BJ (cell line): Measurements from ENCODE around the gene DLX3. TPM values are rescaled to one million over a fixed set of nuclear protein-coding genes. Genes with fewer than 3 reads are reported as not detected.

ENCODE experiments used
- CTCF ChIA-PET: fragments of 350-600 bp; formaldehyde crosslinking; extraction: SDS; loops from one replicate; lab custom pipeline; 2021; ENCODE audit warnings: antibody characterized with exemption, inconsistent platforms; lab: Yijun Ruan, JAX
- POLR2A ChIA-PET: fragments of 300-600 bp; sonication (Branson Sonifier 250); formaldehyde crosslinking; extraction: SDS; loops from one replicate; lab custom pipeline; 2021; ENCODE audit warnings: antibody characterized with exemption; lab: Charles Lee
- DNase-seq: peaks from one replicate; pipeline ENCODE4 v3.0.0-alpha.2; 2011; ENCODE audit warnings: low read depth
- H3K27me3 ChIP-seq: 2 replicates; pipeline ENCODE4 v1.6.0; 2011; ENCODE audit warnings: low read length; ENCODE audit not compliant: control insufficient read depth, insufficient read depth
- H3K36me3 ChIP-seq: 2 replicates; pipeline ENCODE4 v1.5.1; 2011; ENCODE audit warnings: low read length; ENCODE audit not compliant: control insufficient read depth, insufficient read depth
- H3K4me3 ChIP-seq: 2 replicates; pipeline ENCODE4 v1.5.1; 2011; ENCODE audit warnings: low read depth, mild to moderate bottlenecking, control low read depth, low read length
- polyA plus RNA-seq: library from polyadenylated mRNA; depleted of rRNA; stranded (reverse); fragments of >200 nt; gene quantifications from 2 replicates; pipeline ENCODE4 v1.2.3, GENCODE V29; 2011
- TF ChIP-seq, protein P1 (sequence below): IDR thresholded peaks from 2 replicates; pipeline ENCODE4 v1.5.1; 2011; ENCODE audit warnings: low read depth, mild to moderate bottlenecking, control low read depth, inconsistent platforms, low read length, moderate library complexity; ENCODE audit not compliant: insufficient read depth

Gene DLX3
- polyA plus RNA-seq, 1 experiment: 0.06 TPM

DNA sequence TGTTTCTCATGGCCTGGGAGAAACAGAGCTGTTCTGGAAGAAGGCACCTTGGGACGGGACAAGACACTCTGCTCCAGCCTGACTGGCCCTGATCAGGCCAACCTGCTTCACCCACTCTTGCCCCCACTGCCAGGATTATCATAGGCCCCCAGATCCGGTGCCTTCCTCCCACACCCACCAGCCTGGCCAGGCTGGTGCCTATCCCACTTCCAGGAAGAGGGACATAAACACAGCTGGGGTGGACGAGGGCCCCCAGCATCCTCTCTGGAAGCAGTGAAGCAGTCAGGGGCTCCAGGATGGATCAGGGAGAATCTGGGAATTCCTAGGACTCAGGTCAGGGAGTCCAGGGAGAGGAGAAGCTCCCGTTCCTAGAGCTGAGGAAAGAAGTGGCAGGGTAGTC, 44.0 kb upstream of the DLX3 start:
- Histone ChIP-seq H3K4me3 (no peak overlapping the region), H3K27me3 (no peaks in the 10 kb centered on the region), H3K36me3 (no peaks in the 10 kb centered on the region)
- ChIA-PET CTCF (interaction anchor here (1.0 to 1.9 kb wide), 5 partner anchors 12 to 111 kb away, joined by 3 to 4 read pairs (median 3); partner anchors contain the start of gene PPP1R9B), POLR2A (no interaction called here)
- DNase-seq: no peak
- TF ChIP-seq, protein P1, sequence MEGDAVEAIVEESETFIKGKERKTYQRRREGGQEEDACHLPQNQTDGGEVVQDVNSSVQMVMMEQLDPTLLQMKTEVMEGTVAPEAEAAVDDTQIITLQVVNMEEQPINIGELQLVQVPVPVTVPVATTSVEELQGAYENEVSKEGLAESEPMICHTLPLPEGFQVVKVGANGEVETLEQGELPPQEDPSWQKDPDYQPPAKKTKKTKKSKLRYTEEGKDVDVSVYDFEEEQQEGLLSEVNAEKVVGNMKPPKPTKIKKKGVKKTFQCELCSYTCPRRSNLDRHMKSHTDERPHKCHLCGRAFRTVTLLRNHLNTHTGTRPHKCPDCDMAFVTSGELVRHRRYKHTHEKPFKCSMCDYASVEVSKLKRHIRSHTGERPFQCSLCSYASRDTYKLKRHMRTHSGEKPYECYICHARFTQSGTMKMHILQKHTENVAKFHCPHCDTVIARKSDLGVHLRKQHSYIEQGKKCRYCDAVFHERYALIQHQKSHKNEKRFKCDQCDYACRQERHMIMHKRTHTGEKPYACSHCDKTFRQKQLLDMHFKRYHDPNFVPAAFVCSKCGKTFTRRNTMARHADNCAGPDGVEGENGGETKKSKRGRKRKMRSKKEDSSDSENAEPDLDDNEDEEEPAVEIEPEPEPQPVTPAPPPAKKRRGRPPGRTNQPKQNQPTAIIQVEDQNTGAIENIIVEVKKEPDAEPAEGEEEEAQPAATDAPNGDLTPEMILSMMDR: no peak

DNA sequence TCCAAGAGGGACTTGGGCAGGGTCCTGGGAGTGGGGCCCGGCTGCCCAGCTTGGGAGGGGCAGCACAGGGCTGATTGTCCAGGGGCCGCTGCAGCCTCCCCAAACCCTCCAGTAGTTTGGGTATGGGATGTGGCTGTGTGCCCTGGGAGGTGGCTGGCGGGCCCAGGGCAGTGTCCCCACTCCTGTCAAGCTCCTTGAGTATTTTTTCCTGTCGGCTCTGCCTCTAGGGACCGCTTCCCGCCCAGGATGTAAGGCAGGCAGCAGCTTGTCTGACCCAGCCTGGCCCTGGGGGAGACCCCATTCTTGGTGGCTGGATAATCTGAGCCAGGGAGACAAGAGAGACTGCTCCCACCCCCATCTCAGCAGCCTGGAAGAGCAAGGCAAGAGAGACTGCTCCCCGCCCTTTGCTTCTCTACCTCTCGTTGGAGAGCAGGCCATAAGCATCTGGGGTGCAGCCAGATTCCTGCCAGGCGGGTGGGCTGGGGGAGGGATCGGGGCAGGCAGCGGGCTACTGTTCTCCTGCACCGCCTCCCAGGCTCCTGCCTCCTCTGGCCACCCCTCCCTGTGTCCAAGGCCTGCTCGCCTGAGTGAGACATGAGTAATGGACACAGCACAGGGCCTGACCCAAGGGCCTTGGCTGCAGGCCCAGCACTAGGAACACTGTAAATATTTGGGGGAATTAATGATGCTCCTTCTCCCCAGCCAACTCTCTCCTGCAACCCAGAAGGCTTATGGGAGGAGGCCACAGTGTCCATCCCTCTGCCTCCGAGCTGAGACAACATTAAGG, 42.5 kb upstream of the DLX3 start:
- ChIA-PET POLR2A (no interaction called here), CTCF (interaction anchor here (1.2 kb wide), 1 partner anchor 8 kb away, joined by 6 read pairs; no protein-coding TSS in a partner anchor)
- DNase-seq: no peak
- H3K27me3 ChIP-seq: no peaks in the 10 kb centered on the region
- no peaks in the 10 kb centered on the region for H3K36me3 ChIP-seq
- TF ChIP-seq, protein P1: no peak
- H3K4me3 ChIP-seq: no peak overlapping the region

DNA sequence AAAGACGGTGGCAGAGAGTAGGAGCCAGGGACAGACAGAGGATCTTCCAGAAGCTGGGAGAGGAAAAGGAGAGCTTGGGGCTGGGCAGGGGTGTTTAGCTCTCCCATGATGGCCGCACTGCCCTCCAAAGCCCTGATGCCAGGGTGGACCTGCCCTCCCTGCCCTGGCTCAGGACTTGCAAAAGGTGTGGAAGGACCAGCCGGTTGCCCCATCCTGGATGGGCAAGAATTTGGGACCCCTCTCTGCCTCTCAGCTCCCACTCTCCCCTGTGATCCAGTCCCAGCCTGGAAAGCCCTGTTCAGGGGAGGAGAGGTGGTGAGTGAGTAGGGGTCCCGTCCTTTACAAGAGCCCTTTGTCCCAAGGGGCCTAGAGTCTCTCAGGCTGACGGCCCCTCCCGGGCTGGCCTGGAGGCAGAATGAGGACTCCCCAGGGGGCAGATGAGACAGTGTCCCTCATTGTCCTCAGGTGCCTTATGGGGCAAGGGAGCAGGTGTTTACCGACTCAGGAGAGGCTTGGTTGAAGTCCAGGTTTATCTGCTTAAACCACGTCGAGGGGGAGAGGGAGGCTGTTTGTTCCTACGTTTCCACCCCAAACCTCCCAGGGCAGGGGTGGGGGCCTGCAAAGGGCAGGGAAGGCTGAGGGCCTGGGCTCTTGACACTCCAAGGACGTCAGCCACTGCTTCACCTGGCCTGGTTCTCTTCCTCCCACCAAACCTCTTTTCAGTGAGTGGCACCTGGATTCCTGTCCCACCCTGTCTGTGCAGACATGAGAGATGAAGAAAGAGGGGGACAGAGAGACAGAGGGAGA, 41.6 kb upstream of the DLX3 start:
- DNase-seq: no peak
- TF ChIP-seq, protein P1: no peak
- ChIA-PET POLR2A (interaction anchor here (0.7 kb wide), 1 partner anchor 24 kb away, joined by 3 read pairs; no protein-coding TSS in a partner anchor), CTCF (interaction anchor here (0.8 to 1.8 kb wide), 5 partner anchors 7 to 51 kb away, joined by 4 to 9 read pairs (median 5); no protein-coding TSS in a partner anchor)
- Histone ChIP-seq H3K4me3 (no peak overlapping the region), H3K27me3 (no peaks in the 10 kb centered on the region), H3K36me3 (no peaks in the 10 kb centered on the region)

DNA sequence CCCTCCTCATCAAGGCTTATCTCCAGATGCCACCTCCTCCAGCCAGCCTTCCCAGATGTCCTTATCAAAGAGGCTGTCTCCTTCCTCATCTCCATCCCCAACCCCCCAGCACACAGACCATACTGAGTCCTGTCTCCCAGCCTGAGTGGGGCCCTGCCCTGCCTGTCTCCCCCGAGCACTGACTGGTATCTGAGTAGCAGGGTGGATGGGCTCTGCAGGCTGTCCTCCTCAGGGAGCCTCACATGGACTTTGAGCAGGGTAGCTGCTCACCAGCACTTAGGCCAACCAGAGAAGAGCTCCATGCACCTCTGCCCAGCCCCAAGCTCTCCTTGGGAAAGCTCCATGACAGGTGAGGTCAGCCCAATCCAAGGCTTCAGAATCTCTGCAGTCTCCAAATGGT, 40.9 kb upstream of the DLX3 start:
- POLR2A ChIA-PET: interaction anchor here (0.7 kb wide), 1 partner anchor 24 kb away, joined by 3 read pairs; no protein-coding TSS in a partner anchor
- TF ChIP-seq, protein P1: no peak
- no peaks in the 10 kb centered on the region for H3K36me3 ChIP-seq
- no peak for DNase-seq
- no peaks in the 10 kb centered on the region for H3K27me3 ChIP-seq
- CTCF ChIA-PET: interaction anchor here (0.8 to 1.8 kb wide), 4 partner anchors 9 to 51 kb away, joined by 4 to 9 read pairs (median 5); no protein-coding TSS in a partner anchor
- H3K4me3 ChIP-seq: no peak overlapping the region
